Raji (cell line): ENCODE data around the gene MAFF.

Experiments used
- POLR2A ChIP-seq: IDR thresholded peaks from 2 replicates; pipeline ENCODE4 v1.6.1; 2011; ENCODE audit warnings: low read depth, low read length, control low read depth; ENCODE audit not compliant: insufficient read depth

MAFF gene

DNA sequence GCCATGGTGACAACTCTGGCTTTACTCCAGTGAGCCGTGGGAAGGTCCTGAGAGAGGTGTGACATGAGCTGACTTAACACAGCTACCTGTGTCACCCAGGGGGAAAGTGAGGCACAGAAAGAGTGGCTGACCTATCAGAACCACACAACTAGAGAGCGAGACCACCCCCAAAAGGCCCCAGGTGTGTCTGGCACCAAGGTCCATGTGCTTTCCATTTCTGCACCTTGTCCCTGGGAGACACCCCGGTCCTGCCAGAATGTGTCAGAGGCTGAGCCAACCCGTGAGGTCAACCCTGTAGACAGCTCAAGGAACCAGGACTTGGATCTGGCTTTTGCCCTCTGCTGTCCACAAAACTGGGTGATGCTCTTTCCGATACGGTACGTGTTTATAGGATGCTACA, 9.8 kb downstream of the MAFF start:
- no peak for TF ChIP-seq POLR2A

DNA sequence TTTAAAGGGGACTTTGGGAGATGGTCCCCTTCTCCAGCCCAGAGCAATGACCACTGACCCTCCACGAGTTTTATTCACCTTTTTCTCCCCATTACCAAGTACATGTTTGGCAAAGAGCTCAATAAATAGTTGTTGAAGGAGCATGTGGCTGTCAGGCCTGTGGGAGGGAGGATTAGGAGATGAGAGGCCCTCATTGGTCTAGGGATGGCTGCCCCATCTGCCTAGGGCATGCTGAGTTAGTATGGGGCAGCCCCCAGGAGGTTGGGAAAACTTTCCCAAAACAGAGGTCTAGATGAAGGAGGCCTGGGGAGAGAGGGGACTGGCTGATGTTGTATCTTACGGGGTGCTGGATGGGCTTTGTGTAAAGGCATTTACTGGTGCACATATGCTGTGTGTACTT, 10.6 kb downstream of the MAFF start:
- no peak for TF ChIP-seq POLR2A

DNA sequence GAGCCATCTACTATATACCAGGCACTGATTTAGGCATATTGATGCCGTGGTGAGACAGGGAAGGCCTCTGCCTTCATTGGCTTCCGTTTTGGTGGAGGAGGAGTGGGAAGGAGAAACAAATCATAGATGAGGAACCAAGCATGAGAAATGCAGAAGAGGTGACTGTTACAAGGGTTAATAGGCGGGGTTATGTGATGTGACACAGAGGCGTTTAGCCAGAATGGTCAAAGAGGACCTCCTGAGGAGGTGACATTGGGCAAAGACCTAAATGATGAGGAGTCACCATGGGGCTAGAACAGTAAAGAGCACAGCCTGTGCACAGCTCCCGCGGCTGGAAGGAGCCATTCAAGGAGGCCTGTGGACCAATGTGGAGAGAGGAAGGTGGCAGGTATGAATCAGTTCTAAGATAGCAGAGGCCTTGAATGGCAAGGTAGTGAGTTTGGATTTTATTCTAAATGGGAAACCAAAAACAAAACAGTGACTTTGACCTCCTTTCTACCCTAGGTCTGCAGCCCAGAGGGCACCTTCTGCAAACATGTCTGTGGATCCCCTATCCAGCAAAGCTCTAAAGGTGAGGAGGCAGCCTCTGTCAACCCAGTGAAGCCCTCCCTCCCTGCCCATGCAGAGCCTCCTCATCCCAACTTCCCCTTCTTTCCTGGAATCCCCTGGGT, 11.7 kb downstream of the MAFF start:
- no peak for TF ChIP-seq POLR2A

DNA sequence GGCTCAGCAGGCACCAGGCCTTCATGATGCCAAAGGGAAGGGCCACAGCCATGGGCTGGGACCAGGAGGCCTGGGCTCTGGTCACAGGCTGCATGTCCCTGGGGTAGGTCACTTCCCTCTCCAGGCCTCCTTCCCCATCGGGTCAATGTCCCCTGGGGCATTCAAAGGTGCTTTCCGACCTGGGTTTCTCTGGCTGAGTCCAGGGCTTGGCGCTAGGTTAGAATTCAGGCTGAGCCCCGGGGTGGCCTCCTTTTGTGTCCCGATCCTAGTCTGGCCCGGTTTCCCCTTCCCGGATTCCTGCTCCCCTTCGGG, 12.2 kb downstream of the MAFF start:
- TF ChIP-seq POLR2A: no peak

DNA sequence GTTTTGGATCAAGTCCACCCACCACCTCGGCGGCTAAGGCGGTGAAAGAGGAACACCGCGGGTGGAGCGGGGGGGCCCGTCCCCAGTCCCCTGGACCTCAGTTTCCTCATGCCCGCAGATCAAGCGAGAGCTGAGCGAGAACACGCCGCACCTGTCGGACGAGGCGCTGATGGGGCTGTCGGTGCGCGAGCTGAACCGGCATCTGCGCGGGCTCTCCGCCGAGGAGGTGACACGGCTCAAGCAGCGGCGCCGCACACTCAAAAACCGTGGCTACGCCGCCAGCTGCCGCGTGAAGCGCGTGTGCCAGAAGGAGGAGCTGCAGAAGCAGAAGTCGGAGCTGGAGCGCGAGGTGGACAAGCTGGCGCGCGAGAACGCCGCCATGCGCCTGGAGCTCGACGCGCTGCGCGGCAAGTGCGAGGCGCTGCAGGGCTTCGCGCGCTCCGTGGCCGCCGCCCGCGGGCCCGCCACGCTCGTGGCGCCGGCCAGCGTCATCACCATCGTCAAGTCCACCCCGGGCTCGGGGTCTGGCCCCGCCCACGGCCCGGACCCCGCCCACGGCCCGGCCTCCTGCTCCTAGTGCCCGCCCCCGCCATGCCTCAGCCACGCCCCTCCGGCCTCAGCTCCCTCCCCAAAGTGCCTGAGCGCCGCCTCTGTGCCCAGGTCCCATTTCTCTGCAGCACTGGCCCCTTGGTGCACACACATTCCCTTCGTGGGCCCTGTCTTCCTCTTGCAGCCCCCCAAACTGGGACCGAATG, 12.7 kb downstream of the MAFF start:
- TF ChIP-seq POLR2A: no peak

DNA sequence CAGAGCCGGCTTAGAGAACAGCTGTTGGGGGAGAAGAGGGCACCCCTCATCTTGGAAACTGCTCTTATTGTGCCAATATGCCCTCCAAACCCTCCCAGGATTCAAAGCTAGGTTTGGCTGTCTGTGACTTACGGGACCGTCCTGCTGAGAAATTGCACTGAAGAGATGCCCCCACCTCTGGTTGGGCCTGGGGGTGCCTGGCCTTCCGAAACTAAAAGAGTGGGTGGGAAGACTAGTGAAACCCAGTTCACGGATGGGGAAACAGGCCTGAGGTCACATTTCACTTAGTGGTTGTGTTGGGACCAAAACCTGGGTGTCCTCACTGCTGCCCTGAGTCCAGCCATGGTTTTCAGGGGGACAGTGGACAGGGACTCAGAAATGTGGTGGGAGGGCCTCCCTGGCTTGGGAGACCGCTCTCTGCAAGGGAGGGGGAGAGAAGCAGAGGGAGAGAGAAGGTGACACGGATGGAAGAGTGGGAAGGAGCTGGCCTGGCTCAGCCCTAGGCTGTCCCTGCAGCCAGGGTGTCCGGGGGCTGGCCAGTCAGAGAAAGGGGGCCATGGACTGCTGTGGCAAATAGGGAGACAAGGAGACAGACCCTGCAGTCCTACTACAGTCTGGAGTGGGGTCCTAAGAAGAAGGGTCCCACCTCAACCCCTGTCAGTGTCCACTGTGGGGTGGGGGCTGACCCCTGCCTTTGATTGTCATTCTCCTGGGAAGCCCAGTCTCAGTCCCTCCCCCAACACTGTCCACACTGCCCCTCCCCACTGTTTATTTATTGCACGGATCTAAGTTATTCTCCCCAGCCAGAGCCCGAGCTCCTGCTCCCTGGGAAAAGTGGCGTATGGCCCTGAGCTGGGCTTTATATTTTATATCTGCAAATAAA, 13.6 kb downstream of the MAFF start:
- TF ChIP-seq POLR2A: no peak

DNA sequence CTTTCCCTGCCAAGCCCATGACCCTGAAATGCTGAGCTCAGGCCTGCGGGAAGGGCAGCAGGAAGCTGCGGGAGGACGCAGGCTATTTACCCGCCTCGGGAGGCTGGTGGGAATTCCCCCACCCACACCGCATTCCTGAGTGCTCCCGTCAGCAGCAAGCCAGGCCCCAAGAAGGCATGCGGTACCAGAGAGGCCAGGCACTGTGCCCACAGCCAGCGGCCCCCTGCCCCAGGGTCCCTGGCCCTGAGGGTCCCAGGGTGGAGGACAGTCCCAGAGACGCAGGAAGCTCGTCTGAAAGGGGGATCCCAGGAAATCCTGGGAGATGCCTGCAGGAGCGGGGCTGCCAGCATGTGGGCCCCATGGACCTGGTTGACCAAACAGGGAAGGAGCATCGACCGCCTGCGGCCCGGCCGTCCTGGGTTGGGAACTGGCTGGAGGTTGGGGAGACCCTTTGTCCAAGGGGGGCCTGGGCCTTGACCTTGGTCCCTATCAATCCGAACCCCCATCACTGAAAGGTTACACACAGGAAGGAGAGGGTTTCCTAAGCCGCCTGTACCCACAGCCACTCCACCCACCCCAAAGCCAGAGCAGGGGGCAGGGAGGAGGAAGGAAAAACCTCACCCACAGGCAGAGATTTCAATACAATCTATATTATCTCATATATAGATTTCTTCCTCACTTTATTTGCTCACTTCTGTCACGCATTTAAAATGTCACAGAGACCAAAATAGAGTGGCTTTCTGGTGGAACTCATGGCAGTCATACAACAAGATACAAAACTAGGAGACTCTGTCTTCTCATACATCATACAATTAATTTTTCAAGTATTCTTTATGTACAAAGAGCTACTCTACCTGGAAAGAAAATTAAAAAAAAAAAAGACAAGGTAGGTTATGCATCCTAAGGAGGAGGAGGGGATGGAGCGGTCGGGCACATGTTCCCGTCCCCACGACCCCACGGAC, 17.1 kb downstream of the MAFF start:
- no peak for TF ChIP-seq POLR2A

DNA sequence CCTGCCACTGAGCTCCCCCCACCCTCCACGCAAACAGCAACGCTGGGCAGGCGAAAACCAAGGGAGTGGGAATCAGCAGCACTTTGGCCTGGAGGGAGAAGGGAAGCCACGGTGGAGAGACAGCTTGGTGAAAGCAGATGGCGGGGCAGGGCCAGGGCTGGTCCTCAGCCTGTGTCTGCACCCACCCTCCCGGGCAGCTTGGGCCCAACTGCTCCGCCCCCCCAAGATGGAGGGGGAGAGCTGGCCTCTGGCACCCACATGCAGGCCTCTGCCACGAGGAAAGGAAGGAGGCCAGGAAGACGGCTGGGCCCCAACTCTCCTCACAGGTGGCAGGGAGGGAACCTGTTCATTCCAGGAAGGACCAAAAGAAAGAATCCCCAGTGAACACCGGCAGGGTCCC, 17.8 kb downstream of the MAFF start:
- TF ChIP-seq POLR2A: no peak

DNA sequence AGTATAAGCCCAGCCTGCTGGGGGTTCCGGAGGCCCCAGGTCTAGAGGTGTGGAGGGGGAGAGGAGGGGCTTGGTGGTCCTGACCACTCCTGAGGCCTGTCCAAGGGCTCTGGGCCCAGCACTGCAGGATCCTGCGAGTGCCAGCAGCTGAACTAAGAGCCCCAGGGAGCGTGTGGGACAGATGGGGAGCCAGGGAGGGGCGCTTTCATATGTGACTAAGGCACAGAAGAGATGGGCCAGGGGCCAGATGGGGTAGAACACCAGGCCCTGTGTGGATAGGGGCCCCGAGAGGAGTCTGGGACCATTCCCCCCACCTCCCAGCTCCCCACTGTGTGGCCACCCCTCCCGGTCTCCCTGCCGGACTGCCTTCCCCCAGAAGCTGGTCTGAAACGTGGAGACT, 18.4 kb downstream of the MAFF start:
- no peak for TF ChIP-seq POLR2A

DNA sequence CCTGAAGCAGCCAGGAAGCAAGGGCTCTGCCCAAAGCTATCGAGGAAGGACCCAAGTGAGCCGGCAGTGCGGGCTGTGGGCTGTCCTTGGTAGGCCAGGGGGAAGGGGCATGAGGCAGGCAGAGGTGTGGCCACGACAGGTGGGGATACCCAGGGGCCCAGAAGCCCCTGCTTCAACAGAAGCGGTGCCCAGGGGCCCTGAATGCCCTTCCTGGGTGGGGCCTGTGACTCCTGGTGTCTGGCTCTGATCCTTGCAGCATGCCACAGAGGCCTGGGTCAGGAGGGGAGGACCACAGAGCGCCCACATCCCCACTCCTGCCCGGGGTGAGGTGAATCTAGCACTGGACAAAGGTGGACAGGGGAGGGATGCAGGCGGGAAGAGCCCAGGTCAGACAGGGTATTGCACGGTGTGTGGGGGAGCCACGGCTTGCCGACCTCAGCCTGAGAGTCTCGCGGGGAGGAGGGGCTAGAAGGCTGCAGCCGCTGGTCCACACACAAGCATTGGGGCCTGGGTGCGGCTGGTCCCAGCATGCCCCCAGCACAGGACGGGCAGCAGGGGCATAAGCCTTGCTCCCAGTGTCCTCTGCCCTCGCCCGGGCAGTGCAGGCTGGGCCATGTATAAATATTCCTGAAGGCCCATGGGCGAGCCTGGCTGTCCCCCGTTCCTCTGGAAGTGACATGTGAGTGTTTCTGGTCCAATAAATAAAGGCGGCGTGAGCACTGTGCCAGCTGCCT, 19.0 kb downstream of the MAFF start:
- no peak for TF ChIP-seq POLR2A

DNA sequence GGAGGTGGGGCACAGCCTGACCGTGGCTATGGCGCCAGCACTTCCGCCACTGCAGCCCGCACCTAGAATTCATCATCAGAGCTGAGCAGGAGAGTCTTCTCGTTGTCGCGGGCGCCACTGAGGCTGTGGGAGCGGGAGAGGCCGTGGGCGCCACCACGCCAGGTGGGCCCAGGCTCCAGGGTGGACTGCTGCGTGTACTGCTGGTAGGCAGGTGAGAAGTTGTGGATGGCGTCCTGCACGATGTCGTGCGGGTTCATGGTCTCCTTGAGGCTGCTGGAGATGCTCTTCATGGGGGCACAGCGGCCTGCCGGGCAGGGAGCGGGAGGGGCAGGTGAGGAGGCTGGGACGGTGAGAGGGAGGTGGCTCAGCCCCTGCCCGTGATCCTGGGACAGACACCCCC, 19.6 kb downstream of the MAFF start:
- TF ChIP-seq POLR2A: no peak

DNA sequence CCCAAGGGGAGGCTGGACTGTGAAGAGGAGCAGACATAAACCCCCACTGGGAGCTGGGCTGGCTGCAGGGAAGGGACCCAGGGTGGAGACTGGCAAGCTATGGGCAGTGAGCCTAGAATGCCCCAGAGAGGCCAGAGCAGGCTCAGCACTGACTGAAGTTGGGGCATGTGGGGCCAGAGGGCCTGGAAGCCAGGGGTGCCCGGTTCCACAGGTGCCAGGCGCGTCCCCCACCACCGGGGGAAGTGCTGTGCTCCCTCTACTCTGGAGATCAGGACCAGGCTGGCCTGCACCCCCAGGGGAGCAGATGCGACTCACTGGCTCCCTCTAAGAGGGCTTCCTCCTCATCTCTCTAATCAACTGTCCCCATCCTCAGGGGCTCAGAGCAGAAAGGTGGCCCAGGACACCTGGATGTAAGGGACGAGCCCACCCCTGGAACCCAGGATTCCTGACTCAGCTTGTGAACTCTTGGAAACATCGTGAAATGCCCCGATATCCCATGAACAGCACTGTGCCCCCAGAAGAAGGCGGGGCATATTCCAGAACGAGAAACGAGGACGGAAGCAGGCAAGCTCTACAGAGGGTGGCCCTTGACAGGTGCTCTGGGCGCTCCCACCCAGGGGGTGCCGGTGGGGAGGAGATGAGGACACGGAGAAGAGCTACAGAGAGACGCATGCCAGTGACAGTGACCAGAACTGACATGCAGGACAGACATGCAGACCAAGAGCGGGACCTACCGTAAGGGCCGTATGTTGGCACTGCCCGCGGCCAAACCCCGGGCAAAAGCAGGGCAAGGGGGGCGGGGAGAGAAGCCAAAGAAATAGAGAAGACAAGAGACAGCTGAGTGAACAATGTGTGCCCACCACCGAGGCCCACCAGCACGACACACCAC, 20.4 kb downstream of the MAFF start:
- no peak for TF ChIP-seq POLR2A

DNA sequence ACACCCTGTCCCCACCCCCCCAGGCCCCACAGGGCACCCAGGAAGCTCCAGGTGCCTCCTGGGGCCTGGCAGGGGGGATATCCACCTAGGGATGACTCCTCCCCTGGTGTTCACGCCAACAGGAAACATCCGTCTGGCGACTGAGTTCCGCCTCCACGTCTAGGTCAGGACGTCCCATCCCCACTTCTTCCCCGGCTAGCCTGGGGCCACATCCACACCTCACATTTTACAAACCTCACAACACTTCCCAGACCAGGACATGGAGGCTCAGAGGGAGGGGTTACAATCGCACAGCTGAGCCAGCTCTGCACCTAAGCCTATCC, 21.0 kb downstream of the MAFF start:
- no peak for TF ChIP-seq POLR2A

DNA sequence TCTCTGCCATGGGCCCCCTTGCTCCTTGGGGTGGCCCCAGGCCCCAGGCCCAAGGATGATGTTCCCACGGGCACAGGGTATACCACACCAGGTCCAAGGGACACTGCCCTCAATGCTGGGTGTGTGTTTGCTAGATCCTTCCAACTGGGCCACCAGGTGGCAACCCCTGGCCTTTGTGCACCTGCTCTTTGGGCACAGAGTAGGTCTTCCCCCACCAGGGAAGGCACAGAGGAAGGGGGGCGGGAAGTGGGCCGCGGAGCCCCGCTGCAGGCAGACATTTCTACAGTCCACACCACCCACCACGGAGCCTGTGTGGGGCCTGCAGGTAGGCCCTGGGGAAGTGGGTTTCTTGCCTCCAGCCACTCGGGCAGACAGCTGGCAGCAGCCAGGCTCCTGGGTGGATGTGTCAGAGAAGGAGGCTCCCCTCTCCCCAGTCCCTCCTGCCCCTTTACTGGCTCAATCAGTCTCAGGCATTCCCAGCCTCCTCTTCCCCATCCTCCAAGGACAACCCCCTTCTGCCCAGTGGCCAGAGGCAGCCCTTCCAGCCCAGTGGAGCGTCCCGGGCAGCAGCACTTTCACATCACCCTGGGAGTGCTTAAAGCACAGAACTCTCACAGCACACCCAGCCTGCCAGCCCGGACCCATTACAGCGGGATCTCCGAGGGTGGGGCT, 21.6 kb downstream of the MAFF start:
- TF ChIP-seq POLR2A: no peak
